Activated naive CD8-positive, alpha-beta T cell treated with anti-CD3 and anti-CD28 coated beads for 36 hours (primary cell): ENCODE data around the gene FADS2. TPM values are rescaled to one million over a fixed set of nuclear protein-coding genes. Genes with fewer than 3 reads are reported as not detected.

Experiments used
- DNase-seq: peaks from one replicate; pipeline ENCODE4 v3.0.0; 2021
- H3K27ac Mint-ChIP-seq: one replicate; pipeline ENCODE4 v1.8.0; 2022; ENCODE audit warnings: mild to moderate bottlenecking, moderate library complexity, mixed read lengths
- H3K27me3 Mint-ChIP-seq: one replicate; pipeline ENCODE4 v1.8.0; 2022; ENCODE audit warnings: mild to moderate bottlenecking, mixed read lengths
- H3K36me3 Mint-ChIP-seq: one replicate; pipeline ENCODE4 v1.8.0; 2021; ENCODE audit warnings: mild to moderate bottlenecking, mixed read lengths
- H3K4me1 Mint-ChIP-seq: one replicate; pipeline ENCODE4 v1.8.0; 2021; ENCODE audit warnings: mixed read lengths
- H3K4me3 Mint-ChIP-seq: one replicate; pipeline ENCODE4 v1.8.0; 2022; ENCODE audit warnings: mild to moderate bottlenecking, moderate library complexity, mixed read lengths
- H3K9me3 Mint-ChIP-seq: one replicate; pipeline ENCODE4 v1.8.0; 2022; ENCODE audit warnings: mixed read lengths
- total RNA-seq, 2 experiments: library from RNA; stranded (reverse); gene quantifications; one replicate each; pipeline ENCODE4 v1.2.3, GENCODE V29; 2021

Gene FADS2
- 10 to 100 TPM; 65.4 to 65.6 TPM for total RNA-seq

- Mint-ChIP-seq H3K27ac (peak within 1 kb of the TSS; percentile 75), H3K36me3 (peaks cover 19% of the 10 kb centered on the region), H3K27me3 (peaks cover 48% of the 10 kb centered on the region), H3K4me3 (peak within 1 kb of the TSS; percentile 89), H3K4me1 (peaks cover 12% of the 10 kb centered on the region), H3K9me3 (no peaks in the 10 kb centered on the region)
- peak; percentile 87 for DNase-seq
Measured at GRCh38 chr11:61827571-61828378, at the start of gene FADS2. Gene FADS2, plus strand, starts transcription at chr11:61828300. Its CDS starts 91 bp downstream, at chr11:61828391.

DNA sequence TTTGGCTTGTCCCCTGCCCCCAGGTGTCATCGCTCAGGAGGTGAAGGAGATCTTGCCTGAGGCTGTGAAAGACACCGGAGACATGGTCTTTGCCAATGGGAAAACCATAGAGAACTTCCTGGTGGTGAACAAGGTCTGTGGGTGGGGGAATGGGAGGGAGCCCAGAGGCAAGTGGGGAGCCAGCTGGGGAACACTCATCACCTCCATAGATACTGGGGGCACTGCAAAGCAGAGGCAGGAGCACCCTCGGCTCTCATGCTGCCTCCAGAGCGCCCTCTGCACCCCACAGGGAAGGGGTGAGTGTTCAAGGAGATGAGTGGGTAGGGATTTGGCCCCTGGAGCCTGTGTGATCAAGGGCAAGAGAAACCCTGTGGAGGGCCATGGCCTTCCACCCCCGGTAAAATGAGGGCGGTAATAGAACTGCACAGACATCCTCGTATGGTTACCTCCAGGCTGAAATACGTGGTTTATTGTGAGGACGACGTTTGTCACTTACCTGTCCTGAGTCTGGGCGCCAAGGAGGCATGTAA is 49.7 kb upstream of the FADS2 start:
- Mint-ChIP-seq H3K4me3 (no peak overlapping the region), H3K4me1 (peaks cover 14% of the 10 kb centered on the region), H3K9me3 (no peaks in the 10 kb centered on the region), H3K27me3 (peaks cover 16% of the 10 kb centered on the region), H3K27ac (no peak overlapping the region), H3K36me3 (no peaks in the 10 kb centered on the region)
- no peak for DNase-seq

- no peak overlapping the region for H3K4me3 Mint-ChIP-seq
- H3K9me3 Mint-ChIP-seq = no peaks in the 10 kb centered on the region
- DNase-seq = no peak
- no peak overlapping the region for H3K27ac Mint-ChIP-seq
- H3K36me3 Mint-ChIP-seq = no peaks in the 10 kb centered on the region
- H3K27me3 Mint-ChIP-seq = peaks cover 16% of the 10 kb centered on the region
- H3K4me1 Mint-ChIP-seq = peaks cover 14% of the 10 kb centered on the region
Measured at GRCh38 chr11:61778920-61779650, 49.0 kb upstream of the FADS2 start.

- DNase-seq = no peak
- Mint-ChIP-seq H3K27ac (no peak overlapping the region), H3K9me3 (no peaks in the 10 kb centered on the region), H3K4me3 (no peak overlapping the region), H3K27me3 (peaks cover 16% of the 10 kb centered on the region), H3K36me3 (no peaks in the 10 kb centered on the region), H3K4me1 (peaks cover 14% of the 10 kb centered on the region)
Measured at GRCh38 chr11:61779666-61780525, 48.2 kb upstream of the FADS2 start.

DNA sequence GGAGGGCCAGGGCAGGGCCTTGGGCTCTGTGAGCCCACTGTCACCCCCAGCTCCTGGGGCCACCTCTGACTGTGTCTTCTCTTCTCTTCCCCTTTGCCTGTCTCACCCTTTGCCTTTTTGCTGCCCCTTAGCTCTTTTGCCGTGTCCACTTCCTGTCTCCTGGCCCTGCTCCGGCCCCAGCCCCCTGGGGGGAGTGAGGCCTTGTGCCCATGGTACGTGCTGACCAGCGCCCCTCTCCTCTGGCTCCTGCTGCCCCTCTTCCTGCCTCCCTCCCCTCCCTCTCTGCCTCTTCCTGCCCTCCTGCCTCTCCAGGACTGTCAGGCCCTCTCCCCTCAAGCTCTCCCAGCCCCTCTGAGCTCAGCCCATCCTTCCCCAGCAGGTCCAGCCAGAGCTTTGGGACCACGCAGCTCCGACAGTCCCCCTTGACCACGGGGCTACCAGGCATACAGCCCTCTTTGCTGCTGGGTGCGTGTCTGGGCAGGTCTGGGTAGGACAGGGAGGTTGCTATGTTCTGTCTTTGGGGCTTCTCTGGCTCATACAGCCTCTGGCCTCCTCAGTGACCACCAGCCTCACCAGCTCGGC is 47.4 kb upstream of the FADS2 start:
- no peak overlapping the region for H3K27ac Mint-ChIP-seq
- H3K4me1 Mint-ChIP-seq = peaks cover 14% of the 10 kb centered on the region
- H3K27me3 Mint-ChIP-seq = peaks cover 12% of the 10 kb centered on the region
- no peak for DNase-seq
- H3K36me3 Mint-ChIP-seq = no peaks in the 10 kb centered on the region
- H3K4me3 Mint-ChIP-seq = no peak overlapping the region
- no peaks in the 10 kb centered on the region for H3K9me3 Mint-ChIP-seq

DNA sequence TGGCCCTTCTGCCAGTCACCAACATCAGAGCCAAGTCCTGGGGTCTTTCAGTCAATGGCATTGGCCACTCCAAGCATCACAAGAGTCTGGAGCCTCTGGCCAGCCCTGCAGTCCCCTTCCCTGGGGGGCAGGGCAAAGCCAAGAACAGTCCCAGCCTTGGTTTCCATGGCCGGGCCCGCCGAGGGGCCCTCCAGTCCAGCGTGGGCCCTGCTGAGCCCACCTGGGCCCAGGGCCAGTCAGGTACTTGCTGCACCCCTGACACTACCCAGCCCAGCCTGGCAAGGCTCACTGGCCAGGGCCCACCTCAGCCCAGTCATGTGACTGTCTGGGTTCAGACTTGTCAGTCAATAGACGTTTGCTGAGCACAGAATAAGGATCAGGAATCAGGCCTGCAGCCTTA is 46.5 kb upstream of the FADS2 start:
- Mint-ChIP-seq H3K4me3 (no peak overlapping the region), H3K27ac (no peak overlapping the region), H3K36me3 (no peaks in the 10 kb centered on the region), H3K4me1 (peaks cover 13% of the 10 kb centered on the region), H3K27me3 (peaks cover 10% of the 10 kb centered on the region), H3K9me3 (no peaks in the 10 kb centered on the region)
- no peak for DNase-seq

- Mint-ChIP-seq H3K27ac (no peak overlapping the region), H3K27me3 (peaks cover 8% of the 10 kb centered on the region), H3K9me3 (no peaks in the 10 kb centered on the region), H3K4me1 (peaks cover 10% of the 10 kb centered on the region), H3K4me3 (no peak overlapping the region), H3K36me3 (no peaks in the 10 kb centered on the region)
- DNase-seq = no peak
Measured at GRCh38 chr11:61782299-61782698, 45.8 kb upstream of the FADS2 start.

DNA sequence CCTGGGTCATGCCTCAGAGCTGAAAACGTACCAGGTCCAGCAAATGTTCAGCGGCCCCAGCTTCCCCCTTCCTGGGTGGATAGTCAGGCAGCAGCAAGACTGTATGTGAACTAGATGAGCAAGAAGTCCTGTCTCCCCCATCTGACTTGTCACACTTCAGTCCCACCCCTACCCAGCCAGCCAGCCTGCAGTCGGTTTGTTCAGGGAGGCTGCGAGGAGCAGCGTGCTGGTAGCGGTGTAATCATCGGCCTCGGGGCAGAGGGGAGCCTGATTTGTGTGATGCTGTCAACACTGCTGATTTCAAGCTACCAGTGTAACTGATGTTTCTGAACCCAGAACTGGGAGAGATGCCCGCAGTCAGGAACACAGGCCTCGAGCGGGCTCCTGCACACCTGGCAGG is 45.3 kb upstream of the FADS2 start:
- Mint-ChIP-seq H3K36me3 (no peaks in the 10 kb centered on the region), H3K9me3 (no peaks in the 10 kb centered on the region), H3K4me3 (no peak overlapping the region), H3K4me1 (peaks cover 8% of the 10 kb centered on the region), H3K27ac (no peak overlapping the region), H3K27me3 (peaks cover 7% of the 10 kb centered on the region)
- no peak for DNase-seq

DNA sequence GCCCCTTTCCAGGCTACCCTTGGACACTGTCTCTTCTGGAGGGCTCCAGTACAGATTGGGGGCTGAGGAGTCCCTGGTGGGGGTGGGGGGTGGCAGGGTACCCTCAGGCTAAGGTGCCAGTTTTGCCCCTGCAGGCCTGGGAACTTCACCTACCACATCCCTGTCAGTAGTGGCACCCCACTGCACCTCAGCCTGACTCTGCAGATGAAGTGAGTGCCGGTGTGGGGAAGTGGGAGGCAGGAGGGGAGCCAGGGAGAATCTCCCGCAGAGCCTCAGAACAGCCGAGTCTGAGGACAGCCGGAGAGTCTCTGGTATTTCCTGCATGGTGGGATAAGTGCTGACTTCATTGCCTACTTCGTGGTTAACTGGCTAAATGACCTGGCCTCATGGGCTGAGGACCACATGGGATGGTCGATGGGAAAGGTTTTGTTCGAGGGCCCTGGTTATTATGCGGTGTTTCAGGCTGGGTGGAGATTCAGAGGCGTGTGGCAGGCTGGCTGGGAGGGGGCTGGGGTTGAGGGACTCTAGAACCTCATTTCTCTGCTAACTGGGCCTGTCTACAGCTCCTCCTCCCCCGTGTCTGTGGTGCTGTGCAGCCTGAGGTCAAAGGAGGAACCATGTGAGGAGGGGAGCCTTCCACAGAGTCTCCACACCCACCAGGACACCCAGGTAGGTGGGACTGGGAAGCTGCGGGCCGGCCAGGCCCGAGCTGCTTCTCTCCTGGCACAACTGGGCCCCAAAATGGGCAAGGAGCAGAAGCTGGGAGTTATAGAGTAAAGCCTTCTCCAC is 44.2 kb upstream of the FADS2 start:
- H3K27me3 Mint-ChIP-seq = no peaks in the 10 kb centered on the region
- no peak for DNase-seq
- H3K4me1 Mint-ChIP-seq = peaks cover 8% of the 10 kb centered on the region
- peaks cover 3% of the 10 kb centered on the region for H3K36me3 Mint-ChIP-seq
- no peaks in the 10 kb centered on the region for H3K9me3 Mint-ChIP-seq
- no peak overlapping the region for H3K4me3 Mint-ChIP-seq
- H3K27ac Mint-ChIP-seq = no peak overlapping the region

DNA sequence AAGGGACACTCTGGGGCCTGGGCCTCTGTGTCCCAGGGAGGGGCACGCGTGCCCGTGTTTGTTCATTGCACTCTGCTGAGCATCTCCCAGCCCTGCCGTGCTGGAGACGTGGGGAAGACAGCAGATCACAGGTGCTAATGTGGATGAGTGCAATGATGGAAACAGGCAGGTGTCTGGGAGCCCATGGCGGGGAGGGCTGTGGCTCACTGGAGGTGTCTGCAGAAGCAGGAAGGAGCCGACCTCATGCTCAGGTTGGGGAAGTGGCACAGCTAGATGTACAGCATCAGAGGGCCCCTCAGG is 43.6 kb upstream of the FADS2 start:
- no peaks in the 10 kb centered on the region for H3K27me3 Mint-ChIP-seq
- no peak overlapping the region for H3K4me3 Mint-ChIP-seq
- H3K9me3 Mint-ChIP-seq = no peaks in the 10 kb centered on the region
- H3K27ac Mint-ChIP-seq = no peak overlapping the region
- H3K36me3 Mint-ChIP-seq = peaks cover 5% of the 10 kb centered on the region
- H3K4me1 Mint-ChIP-seq = peaks cover 11% of the 10 kb centered on the region
- no peak for DNase-seq

GRCh38 chr11:61785837-61786402 is 42.2 kb upstream of the FADS2 start:
- H3K36me3 Mint-ChIP-seq = peaks cover 8% of the 10 kb centered on the region
- H3K27ac Mint-ChIP-seq = no peak overlapping the region
- H3K9me3 Mint-ChIP-seq = no peaks in the 10 kb centered on the region
- DNase-seq = no peak
- H3K4me3 Mint-ChIP-seq = no peak overlapping the region
- H3K4me1 Mint-ChIP-seq = peaks cover 14% of the 10 kb centered on the region
- H3K27me3 Mint-ChIP-seq = no peaks in the 10 kb centered on the region

DNA sequence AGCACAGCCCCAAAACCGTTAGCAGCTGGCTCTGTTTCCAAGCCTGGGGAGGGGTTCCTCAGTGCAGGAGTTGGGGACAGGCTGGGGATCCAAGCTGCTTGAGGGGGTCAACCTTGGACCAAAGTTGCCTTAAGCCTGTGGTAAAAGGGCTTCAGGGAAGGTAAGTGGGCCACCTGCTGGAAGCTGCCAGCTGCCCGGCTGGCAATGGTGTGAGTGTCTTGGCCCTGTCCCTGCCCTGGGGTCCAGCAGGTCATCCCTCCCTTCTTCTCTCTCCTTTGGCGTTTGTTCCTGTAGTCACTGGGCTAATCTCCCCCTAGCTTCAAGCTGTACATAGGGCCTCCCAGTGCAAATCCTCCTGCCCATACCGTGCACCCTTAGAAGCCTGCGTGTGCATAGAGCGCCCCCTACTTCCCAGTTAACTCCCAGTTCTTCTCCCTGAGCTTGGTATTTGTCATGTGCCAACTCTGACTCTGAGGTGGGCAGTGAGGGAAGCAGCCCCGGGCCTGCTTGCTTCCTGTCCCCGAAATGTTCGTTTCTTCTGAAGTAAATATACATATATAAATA is 40.1 kb upstream of the FADS2 start:
- H3K9me3 Mint-ChIP-seq = no peaks in the 10 kb centered on the region
- peaks cover 15% of the 10 kb centered on the region for H3K36me3 Mint-ChIP-seq
- peaks cover 14% of the 10 kb centered on the region for H3K4me1 Mint-ChIP-seq
- no peaks in the 10 kb centered on the region for H3K27me3 Mint-ChIP-seq
- no peak for DNase-seq
- no peak overlapping the region for H3K27ac Mint-ChIP-seq
- H3K4me3 Mint-ChIP-seq = no peak overlapping the region

- H3K27me3 Mint-ChIP-seq = no peaks in the 10 kb centered on the region
- H3K27ac Mint-ChIP-seq = peak overlapping the region; percentile 100
- H3K4me3 Mint-ChIP-seq = peak overlapping the region; percentile 86
- H3K9me3 Mint-ChIP-seq = no peaks in the 10 kb centered on the region
- DNase-seq = peak; percentile 51
- peaks cover 39% of the 10 kb centered on the region for H3K36me3 Mint-ChIP-seq
- H3K4me1 Mint-ChIP-seq = peaks cover 36% of the 10 kb centered on the region
Measured at GRCh38 chr11:61791737-61792309, 36.3 kb upstream of the FADS2 start.
